NCI-H510A (cell line): ENCODE data around the gene PEAR1.

ENCODE experiments used
- DNase-seq: peaks from one replicate; lab custom pipeline; 2025; lab: John Stamatoyannopoulos, UW

Gene PEAR1

DNA sequence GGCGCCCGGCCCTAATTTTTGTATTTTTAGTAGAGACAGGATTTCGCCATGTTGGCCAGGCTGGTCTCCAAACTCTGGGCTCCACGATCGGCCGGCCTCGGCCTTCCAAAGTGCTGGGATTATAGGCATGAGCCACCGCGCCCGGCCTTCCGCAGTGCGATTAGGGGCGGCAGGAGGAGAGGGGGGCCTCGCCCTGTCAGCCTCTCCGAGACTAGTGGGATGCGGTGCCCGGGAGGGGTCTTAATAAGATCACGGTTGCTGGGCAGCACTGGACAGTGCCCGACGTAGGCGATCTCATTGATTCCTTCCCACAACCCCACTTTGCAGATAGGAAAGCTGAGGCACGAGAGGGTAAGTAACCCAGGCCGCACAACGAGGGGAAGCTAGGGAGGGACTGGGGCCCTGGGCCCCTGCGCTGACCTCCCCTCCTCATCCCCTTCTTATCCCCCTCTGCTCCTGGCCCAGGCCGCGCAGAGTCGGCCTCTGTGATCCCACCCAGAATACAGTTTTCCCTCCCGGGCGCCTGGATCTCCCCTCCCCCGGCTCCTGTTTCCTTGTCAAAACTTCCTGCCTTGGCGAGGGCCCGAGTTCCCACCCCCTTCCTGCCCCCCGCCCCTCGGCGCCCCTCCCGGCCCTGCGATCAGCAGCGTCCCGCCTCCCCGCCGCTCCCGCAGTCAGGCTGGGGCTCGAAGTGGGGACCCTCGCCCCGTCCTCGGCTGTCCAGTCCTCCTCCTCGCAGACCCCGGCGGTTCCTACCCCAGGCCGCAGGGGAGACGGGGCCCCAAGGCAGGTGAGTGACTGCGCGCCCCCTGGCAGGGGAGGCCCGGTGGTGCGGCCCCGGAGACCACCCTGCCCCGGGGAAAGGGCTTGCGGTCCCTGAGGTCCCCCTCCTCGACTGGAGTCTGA is at the start of gene PEAR1:
Gene PEAR1, plus strand, starts transcription at position 671 of the 906 bp plus-strand sequence. CDS start 10,209 bp downstream, outside the sequence.
- DNase-seq: no peak

DNA sequence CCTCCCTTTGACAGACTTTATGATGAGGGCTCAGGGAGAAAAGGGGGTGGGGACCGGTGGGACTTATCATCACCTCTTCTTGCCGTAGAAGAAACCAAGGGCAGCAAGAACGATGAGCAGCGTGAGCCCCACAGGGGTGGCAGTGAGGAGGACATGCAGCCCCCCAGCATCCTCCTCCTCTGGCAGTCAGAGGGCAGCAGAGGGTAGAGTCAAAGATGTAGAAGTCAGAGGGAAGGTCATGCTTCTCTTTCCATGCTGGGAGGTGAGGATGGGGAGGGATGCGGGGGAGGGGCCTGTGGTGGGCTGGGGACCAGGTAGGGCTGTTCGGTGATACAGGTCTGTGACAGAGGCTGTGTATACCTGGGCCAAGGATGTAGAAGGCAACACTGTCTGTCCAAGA is 49.4 kb upstream of the PEAR1 start:
- DNase-seq: no peak

- no peak for DNase-seq
Measured at GRCh38 chr1:156844638-156845037, 48.9 kb upstream of the PEAR1 start.

- DNase-seq: no peak
Measured at GRCh38 chr1:156845055-156845952, 48.2 kb upstream of the PEAR1 start.

GRCh38 chr1:156845953-156846545 is 47.5 kb upstream of the PEAR1 start:
- no peak for DNase-seq

DNA sequence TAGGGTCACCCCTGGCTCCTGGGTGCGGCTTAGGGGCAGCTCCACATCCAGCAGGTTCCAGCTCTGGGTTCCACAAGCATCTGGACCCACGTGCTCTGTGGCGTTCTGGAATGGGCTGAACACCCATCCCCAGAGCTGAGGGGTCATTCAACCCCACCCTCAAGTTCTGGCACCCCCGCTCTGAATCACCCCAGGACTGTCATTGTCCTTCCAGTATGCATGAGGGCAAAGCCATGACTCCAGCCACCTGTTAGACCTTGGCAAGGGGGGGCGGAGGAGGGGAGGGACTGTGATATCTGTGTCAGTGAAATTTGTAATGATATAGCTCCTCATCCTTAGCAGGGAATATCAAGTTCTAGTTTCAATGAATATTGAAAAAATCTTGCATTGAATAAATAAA is 46.9 kb upstream of the PEAR1 start:
- DNase-seq: no peak

GRCh38 chr1:156847591-156848460 is 45.7 kb upstream of the PEAR1 start:
- no peak for DNase-seq

DNA sequence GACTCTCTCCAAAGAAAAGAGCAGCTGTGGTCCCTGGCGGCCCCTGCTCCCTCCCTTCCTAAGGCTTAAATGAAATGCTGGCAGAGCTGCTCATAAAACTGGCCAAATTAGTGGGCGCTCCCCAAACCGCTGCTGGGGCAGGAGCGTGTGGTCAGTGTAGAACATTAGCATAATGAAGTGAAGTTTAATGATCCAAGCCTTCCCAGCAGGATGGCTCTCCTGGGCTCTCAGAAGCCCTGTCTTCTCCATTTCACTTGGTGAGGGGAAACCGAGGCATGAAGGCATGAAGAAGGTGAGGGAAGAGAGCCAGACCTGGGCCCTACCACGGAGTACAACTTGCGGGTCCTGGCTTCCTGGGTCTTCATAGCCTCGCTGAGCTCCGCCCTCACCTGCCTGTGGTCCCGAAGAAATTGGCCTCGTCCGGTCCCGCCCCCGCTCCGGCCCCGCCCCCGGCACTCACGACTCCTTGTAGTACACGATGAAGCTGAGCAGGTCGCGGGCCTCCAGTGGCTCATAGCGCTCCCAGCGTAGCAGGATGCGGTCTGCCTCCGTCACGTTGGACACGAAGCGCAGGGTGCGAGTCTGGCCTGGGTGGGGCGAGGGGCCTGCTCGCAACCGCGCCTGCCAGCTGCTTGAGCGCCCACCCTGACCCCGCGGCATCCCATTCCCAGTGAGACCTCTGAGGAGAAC is 44.9 kb upstream of the PEAR1 start:
- no peak for DNase-seq

GRCh38 chr1:156849151-156849496 is 44.4 kb upstream of the PEAR1 start:
- DNase-seq: no peak

DNA sequence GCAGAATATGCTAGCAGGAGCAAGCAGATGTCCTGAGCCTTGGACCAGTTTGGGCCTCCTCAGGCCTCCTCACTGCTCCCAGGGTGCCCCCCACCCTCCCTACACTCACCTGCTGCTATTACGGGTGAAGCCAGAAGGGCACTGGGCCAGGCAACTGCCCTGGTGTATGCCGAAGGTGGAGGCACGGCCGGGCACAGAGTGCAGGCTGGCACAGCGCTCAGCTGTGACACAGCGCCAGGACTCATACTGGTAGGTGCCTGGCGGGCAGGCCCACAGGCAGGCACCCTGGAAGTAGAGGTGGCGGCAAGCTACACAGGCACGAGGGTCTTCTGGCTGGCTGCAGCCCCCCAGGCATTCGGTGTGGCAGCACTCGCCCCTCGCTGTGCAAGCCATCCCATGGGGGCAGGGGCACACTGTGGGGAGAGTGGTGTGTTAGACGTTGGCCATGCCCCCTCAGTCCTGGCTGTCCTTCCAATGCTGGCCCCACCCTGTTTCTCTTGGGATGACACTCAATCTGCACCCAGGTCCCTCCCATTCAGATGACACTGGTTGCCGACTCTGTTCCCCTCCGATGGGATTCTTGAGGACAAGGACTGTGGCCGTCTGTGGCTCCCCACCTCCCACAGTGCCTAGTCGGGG is 41.6 kb upstream of the PEAR1 start:
- DNase-seq: no peak

DNA sequence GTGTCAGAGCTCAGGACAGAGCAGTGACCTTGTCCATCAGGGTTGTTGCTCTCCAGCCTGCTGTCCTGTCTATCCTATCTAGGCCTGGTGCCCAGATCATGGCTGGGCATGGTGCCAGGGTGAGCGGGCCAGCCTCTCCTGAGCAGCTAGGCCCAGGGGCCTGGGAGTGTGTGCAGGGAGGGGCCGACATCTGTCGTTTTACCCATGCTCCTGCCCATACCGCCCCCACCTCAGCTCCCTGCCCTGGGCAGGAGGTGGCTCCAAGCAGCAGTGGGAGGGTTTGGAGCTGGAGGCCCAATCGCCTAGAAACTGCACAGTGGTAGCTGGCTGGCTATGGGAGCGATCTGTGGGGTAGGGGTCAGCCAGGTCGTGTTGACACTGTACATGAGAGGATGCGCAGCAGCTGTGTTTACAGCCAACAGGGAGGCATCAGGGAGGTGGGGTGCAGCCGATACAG is 41.1 kb upstream of the PEAR1 start:
- peak; percentile 95 for DNase-seq

GRCh38 chr1:156853761-156854160 is 39.8 kb upstream of the PEAR1 start:
- no peak for DNase-seq

GRCh38 chr1:156854634-156855033 is 38.9 kb upstream of the PEAR1 start:
- no peak for DNase-seq

DNA sequence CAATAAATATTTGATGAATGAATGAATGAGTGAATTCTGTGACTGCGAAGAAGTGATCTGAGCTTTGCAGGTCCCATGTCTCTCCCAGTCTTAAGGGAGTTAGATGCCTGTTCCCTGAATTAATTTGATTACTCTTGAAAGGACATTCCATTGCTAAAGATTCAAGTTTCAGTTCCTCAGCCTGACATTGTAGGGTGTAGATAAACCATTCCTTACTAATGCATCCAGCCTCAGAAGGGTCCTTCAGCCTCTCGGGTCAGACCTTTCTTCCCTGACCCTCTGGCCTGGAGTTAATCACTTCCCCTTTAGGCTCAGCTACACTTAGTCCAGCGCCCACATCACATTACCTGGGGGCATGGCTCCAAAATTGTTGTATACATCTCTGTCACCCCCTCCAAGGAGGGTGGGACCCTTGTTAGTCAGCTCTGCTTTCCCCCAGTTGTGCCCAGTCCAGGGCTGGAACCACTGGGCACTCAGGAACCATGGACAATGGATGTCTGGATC is 37.2 kb upstream of the PEAR1 start:
- no peak for DNase-seq

- DNase-seq: no peak
Measured at GRCh38 chr1:156857532-156857931, 36.0 kb upstream of the PEAR1 start.

DNA sequence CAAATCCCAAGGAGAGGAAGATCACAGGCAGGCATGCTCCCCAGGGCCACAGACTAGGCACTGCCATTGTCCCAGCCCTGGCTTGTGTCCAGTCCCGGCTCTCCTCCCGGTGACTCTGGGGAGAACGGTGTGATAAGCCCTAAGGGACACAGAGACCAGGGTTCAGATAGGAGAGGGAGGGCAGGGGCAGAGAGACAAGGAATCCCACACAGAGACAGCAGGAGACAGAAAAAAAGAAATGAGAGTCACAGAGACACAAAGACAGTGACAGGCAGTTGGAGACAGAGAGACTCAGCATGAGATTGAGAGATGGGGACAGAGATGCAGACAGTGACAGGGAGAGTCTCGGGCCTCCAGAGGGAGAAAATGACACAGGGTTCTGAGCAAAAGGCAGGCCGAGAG is 35.0 kb upstream of the PEAR1 start:
- no peak for DNase-seq

GRCh38 chr1:156858959-156859522 is 34.5 kb upstream of the PEAR1 start, which contains the start of gene INSRR:
Gene INSRR (minus strand): TSS chr1:156859117. CDS start chr1:156858621, 496 bp downstream.
- no peak for DNase-seq

- DNase-seq: no peak
Measured at GRCh38 chr1:156859523-156860112, 33.9 kb upstream of the PEAR1 start.

- DNase-seq: peak; percentile 33
Measured at GRCh38 chr1:156860113-156860627, 33.3 kb upstream of the PEAR1 start.
